ENCODE measurements around the gene DNAJB5.
A peak's percentile ranks its signal among the peaks of the same experiment; 100 is the strongest.

Gene DNAJB5

GRCh38 chr9:34982361-34982760 is 7.2 kb upstream of the DNAJB5 start:
- TF ChIP-seq CTCF (IDR thresholded peaks at IDR 0.05; ENCODE audit: borderline replicate concordance, control extremely low read depth, extremely low read depth, insufficient read depth, missing control alignments): no peak
- no peak for DNase-seq (ENCODE audit: low spot score)
- in situ Hi-C loops (cut with MboI; ENCODE audit: low sequenced_read_pairs, unreplicated experiment): loop anchor here (10.0 kb wide), 1 partner anchor 78 kb away; no protein-coding TSS in a partner anchor

GRCh38 chr9:34983209-34983608 is 6.3 kb upstream of the DNAJB5 start:
- DNase-seq (ENCODE audit: low spot score): no peak
- no peak for TF ChIP-seq CTCF (IDR thresholded peaks at IDR 0.05; ENCODE audit: borderline replicate concordance, control extremely low read depth, extremely low read depth, insufficient read depth, missing control alignments)
- in situ Hi-C loops (cut with MboI; ENCODE audit: low sequenced_read_pairs, unreplicated experiment): loop anchor here (10.0 kb wide), 1 partner anchor 78 kb away; no protein-coding TSS in a partner anchor

- TF ChIP-seq CTCF (IDR thresholded peaks at IDR 0.05; ENCODE audit: borderline replicate concordance, control extremely low read depth, extremely low read depth, insufficient read depth, missing control alignments): no peak
- in situ Hi-C loops (cut with MboI; ENCODE audit: low sequenced_read_pairs, unreplicated experiment): loop anchor here (10.0 kb wide), 1 partner anchor 79 kb away; no protein-coding TSS in a partner anchor
- DNase-seq (ENCODE audit: low spot score): no peak
Observed at GRCh38 chr9:34984049-34984448, 5.5 kb upstream of the DNAJB5 start.

GRCh38 chr9:34985311-34985899 is 4.1 kb upstream of the DNAJB5 start:
- DNase-seq (ENCODE audit: low spot score): no peak
- in situ Hi-C loops (cut with MboI; ENCODE audit: low sequenced_read_pairs, unreplicated experiment): loop anchor here (10.0 kb wide), 1 partner anchor 81 kb away; no protein-coding TSS in a partner anchor
- peak; percentile 79 for TF ChIP-seq CTCF (IDR thresholded peaks at IDR 0.05; ENCODE audit: borderline replicate concordance, control extremely low read depth, extremely low read depth, insufficient read depth, missing control alignments)

- TF ChIP-seq CTCF (IDR thresholded peaks at IDR 0.05; ENCODE audit: borderline replicate concordance, control extremely low read depth, extremely low read depth, insufficient read depth, missing control alignments): no peak
- in situ Hi-C loops (cut with MboI; ENCODE audit: low sequenced_read_pairs, unreplicated experiment): loop anchor here (10.0 kb wide), 1 partner anchor 82 kb away; no protein-coding TSS in a partner anchor
- no peak for DNase-seq (ENCODE audit: low spot score)
Observed at GRCh38 chr9:34986540-34987047, 3.0 kb upstream of the DNAJB5 start.

- in situ Hi-C loops (cut with MboI; ENCODE audit: low sequenced_read_pairs, unreplicated experiment): loop anchor here (10.0 kb wide), 1 partner anchor 83 kb away; no protein-coding TSS in a partner anchor
- DNase-seq (ENCODE audit: low spot score): no peak
Observed at GRCh38 chr9:34987160-34987901, 2.2 kb upstream of the DNAJB5 start.

More at GRCh38 chr9:34987160-34987901, 2.2 kb upstream of the DNAJB5 start:
- no peak for TF ChIP-seq CTCF (IDR thresholded peaks at IDR 0.05; ENCODE audit: borderline replicate concordance, control extremely low read depth, extremely low read depth, insufficient read depth, missing control alignments)
